Measurements from ENCODE around the gene TNNT3.

TNNT3 gene

DNA sequence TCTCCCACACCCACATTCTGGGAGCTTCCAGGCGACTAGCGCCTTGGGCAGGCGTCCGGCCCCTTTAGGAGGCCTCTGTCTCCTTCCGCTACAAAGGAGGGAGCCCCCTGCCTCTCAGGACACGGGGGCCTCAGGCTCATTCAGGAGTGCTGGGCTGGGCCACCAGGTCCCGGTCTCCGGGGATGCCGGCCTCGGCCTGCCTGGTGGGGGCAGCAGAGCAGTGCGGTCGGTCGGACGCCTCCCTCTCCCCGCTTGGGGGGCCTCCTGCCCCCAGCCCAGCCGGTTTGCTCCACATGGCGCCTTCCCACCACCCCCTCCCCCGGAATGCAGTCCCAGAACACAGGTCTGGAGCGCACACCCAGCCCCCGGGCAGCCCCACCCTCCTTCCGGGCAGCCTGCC, 49.5 kb downstream of the TNNT3 start:
- CTCF ChIA-PET, result interaction anchor here (0.9 to 1.0 kb wide), 3 partner anchors 66 to 183 kb away, joined by 3 to 4 read pairs (median 3); no protein-coding TSS in a partner anchor
- POLR2A ChIA-PET, result no interaction called here
- TF ChIP-seq SP1 (IDR thresholded peaks at IDR 0.05) (no peak), CTBP1 (IDR thresholded peaks at IDR 0.05; ENCODE audit: borderline replicate concordance) (no peak), FOXK2 (IDR thresholded peaks at IDR 0.05) (no peak), HDGF (IDR thresholded peaks at IDR 0.05; ENCODE audit: borderline replicate concordance) (no peak), ARNT (IDR thresholded peaks at IDR 0.05) (no peak), SUZ12 (IDR thresholded peaks at IDR 0.05) (no peak), BHLHE40 (IDR thresholded peaks at IDR 0.05; ENCODE audit: borderline replicate concordance) (no peak), L3MBTL2 (conservative IDR thresholded peaks at IDR 0.05) (no peak), FOXA1 (IDR thresholded peaks at IDR 0.05) (no peak), ZNF384 (IDR thresholded peaks at IDR 0.05) (no peak), NFRKB (IDR thresholded peaks at IDR 0.05) (no peak)
- no peak for DNase-seq (ENCODE audit: extremely low spot score)

DNA sequence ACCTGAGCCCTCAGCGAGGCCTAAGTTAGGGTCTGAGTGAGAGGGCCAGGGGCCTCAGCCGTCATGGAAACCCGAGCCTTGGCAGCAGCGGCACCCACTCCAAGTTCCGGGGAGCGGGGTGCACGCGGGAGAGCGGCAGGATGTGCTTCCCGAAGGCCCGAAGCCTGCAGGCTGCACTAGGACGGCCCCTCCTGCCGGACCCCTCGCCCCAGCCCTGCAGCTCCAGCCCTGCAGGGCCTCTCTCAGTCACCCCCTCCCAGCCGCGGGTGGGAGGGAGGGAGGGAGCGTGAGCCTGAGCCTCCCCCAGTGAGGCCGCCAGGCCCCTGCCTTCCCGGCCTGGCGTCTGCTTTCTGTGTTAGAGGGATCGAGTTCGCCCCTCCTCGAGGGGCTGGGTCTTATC, 50.3 kb downstream of the TNNT3 start:
- DNase-seq (ENCODE audit: extremely low spot score), result no peak
- TF ChIP-seq ELF4 (IDR thresholded peaks at IDR 0.05) (no peak), ZNF384 (IDR thresholded peaks at IDR 0.05) (no peak), FOXK2 (IDR thresholded peaks at IDR 0.05) (no peak), FOXM1 (IDR thresholded peaks at IDR 0.05; ENCODE audit: borderline replicate concordance) (no peak), LEF1 (IDR thresholded peaks at IDR 0.05; ENCODE audit: borderline replicate concordance) (no peak), TARDBP (IDR thresholded peaks at IDR 0.05) (no peak), BHLHE40 (IDR thresholded peaks at IDR 0.05; ENCODE audit: borderline replicate concordance) (no peak), ARNT (IDR thresholded peaks at IDR 0.05) (no peak), NFRKB (IDR thresholded peaks at IDR 0.05) (no peak), SP1 (IDR thresholded peaks at IDR 0.05) (no peak), CTBP1 (IDR thresholded peaks at IDR 0.05; ENCODE audit: borderline replicate concordance) (no peak), FOXA1 (IDR thresholded peaks at IDR 0.05) (no peak)
- TF ChIP-seq, protein P1, sequence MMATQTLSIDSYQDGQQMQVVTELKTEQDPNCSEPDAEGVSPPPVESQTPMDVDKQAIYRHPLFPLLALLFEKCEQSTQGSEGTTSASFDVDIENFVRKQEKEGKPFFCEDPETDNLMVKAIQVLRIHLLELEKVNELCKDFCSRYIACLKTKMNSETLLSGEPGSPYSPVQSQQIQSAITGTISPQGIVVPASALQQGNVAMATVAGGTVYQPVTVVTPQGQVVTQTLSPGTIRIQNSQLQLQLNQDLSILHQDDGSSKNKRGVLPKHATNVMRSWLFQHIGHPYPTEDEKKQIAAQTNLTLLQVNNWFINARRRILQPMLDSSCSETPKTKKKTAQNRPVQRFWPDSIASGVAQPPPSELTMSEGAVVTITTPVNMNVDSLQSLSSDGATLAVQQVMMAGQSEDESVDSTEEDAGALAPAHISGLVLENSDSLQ (IDR thresholded peaks at IDR 0.05), result no peak
- ChIA-PET POLR2A (no interaction called here), CTCF (interaction anchor here (0.9 to 1.0 kb wide), 3 partner anchors 65 to 182 kb away, joined by 3 to 4 read pairs (median 3); no protein-coding TSS in a partner anchor)

DNA sequence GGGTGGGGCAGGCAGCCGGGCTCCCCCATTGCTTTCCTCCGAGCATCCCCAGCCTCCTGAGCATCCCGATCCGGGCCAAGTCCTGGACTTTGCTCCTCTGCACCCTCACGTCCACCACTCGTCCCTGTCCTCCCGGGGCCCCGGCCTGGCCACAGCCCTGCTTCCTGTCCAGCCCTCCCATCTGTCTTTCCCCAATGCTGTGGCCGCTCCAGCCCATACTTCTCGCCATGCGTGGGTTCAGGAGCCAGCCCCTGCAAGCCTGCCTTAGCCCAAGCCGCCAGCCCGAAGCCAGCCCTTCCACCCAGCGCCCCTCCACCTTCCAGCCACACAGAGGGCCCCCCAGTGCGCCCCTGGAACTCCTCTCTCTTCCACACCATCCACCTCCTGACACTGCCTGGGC, 51.5 kb downstream of the TNNT3 start:
- DNase-seq (ENCODE audit: extremely low spot score), result no peak
- TF ChIP-seq FOXA1 (IDR thresholded peaks at IDR 0.05) (no peak), NFRKB (IDR thresholded peaks at IDR 0.05) (no peak), SP1 (IDR thresholded peaks at IDR 0.05) (no peak), FOXK2 (IDR thresholded peaks at IDR 0.05) (no peak), ARNT (IDR thresholded peaks at IDR 0.05) (no peak), CTBP1 (IDR thresholded peaks at IDR 0.05; ENCODE audit: borderline replicate concordance) (no peak), TARDBP (IDR thresholded peaks at IDR 0.05) (no peak), FOXM1 (IDR thresholded peaks at IDR 0.05; ENCODE audit: borderline replicate concordance) (no peak)
- ChIA-PET POLR2A (no interaction called here), CTCF (interaction anchor here (0.6 kb wide), 1 partner anchor 30 kb away, joined by 3 read pairs; no protein-coding TSS in a partner anchor)

DNA sequence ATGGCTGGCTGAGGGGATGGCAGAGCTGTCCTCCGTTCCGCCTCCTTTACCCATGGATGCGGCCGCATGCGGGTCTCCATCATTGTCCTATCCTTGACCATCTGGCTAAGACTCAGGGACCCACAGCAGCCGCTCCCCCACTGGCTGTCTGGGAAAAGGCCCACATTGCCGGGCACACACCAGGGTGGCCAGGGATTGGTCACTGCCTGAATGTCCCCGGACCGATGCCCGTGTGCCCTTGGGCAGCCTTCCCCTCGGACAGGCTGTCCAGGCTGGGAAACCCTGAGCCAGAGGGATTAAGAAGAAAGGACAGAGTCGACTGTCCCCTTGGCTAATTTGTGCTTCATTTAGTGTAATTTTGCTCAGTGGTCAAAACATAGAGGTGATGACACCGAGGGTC, 55.7 kb downstream of the TNNT3 start:
- TF ChIP-seq SP1 (IDR thresholded peaks at IDR 0.05) (no peak), FOXM1 (IDR thresholded peaks at IDR 0.05; ENCODE audit: borderline replicate concordance) (no peak), TARDBP (IDR thresholded peaks at IDR 0.05) (no peak), L3MBTL2 (conservative IDR thresholded peaks at IDR 0.05) (no peak), ZNF384 (IDR thresholded peaks at IDR 0.05) (no peak), SUZ12 (IDR thresholded peaks at IDR 0.05) (no peak), LEF1 (IDR thresholded peaks at IDR 0.05; ENCODE audit: borderline replicate concordance) (no peak), ARNT (IDR thresholded peaks at IDR 0.05) (no peak), CTBP1 (IDR thresholded peaks at IDR 0.05; ENCODE audit: borderline replicate concordance) (no peak), FOXA1 (IDR thresholded peaks at IDR 0.05) (no peak)
- POLR2A ChIA-PET, result interaction anchor here (1.1 kb wide), 1 partner anchor 10 kb away, joined by 3 read pairs; no protein-coding TSS in a partner anchor
- DNase-seq (ENCODE audit: extremely low spot score), result no peak
- CTCF ChIA-PET, result no interaction called here

DNA sequence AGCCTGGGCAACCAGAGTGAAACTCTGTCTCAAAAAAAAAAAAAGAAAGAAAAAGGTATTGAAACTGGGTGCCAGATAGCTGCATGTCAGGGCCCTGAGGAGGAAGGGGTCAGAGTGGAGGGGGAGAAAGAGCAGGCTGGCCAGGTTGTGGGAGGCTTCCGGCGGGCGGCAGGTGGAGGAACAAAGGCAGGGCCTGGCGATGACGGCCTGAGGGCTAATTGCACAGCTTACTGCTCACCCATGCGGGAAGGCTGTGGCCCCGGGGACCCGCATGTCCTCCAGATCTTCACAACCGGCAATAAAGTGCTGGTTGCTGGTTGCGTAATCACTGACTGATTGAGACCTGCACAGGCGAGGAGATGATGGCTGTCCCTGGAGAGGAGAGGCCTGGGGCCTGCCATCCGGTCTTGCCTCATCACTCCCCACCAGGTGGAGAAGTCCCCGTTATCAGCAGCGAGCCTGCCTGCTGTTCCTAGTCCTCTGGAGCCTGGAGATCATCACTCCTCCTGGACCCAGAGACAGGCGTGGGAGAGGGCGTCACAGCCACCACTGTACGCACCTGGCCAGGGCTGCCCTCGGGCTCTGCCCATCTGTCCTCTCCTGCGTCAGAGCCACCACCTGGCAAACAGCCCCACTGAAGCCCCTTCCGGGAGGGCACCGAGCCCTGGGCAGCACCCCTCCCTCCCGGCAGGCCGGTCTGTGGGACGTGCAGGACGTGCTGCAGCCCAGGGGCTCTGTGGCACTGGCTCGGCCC, 59.4 kb downstream of the TNNT3 start:
- ChIA-PET POLR2A (no interaction called here), CTCF (interaction anchor here (0.6 kb wide), 1 partner anchor 12 kb away, joined by 6 read pairs; no protein-coding TSS in a partner anchor)
- TF ChIP-seq TARDBP (IDR thresholded peaks at IDR 0.05) (no peak), ELF4 (IDR thresholded peaks at IDR 0.05) (no peak), NFRKB (IDR thresholded peaks at IDR 0.05) (no peak), CTBP1 (IDR thresholded peaks at IDR 0.05; ENCODE audit: borderline replicate concordance) (no peak), SUZ12 (IDR thresholded peaks at IDR 0.05) (no peak), ARNT (IDR thresholded peaks at IDR 0.05) (no peak), SP1 (IDR thresholded peaks at IDR 0.05) (no peak), FOXK2 (IDR thresholded peaks at IDR 0.05) (no peak), BHLHE40 (IDR thresholded peaks at IDR 0.05; ENCODE audit: borderline replicate concordance) (no peak)
- TF ChIP-seq, protein P1 (IDR thresholded peaks at IDR 0.05), result no peak
- no peak for DNase-seq (ENCODE audit: extremely low spot score)

DNA sequence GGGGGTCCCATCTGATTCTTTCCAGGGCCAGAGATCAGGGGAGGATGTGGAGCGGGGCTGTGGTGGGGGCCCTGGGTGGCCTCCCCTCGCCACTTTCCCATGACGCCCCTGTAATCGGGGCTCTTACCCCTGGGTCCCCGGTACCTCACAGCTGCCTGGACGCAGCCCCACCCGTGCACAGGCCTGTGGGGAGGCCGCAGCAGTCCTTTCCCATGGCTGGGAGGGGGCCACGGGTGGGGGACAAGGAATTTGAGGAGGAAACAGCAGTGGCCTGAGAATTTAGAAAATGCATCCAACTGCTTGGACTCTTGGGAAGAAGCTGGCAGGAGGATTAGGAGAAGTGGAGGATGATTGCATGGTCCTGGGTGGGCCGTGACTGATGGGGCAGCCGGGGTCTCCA, 60.1 kb downstream of the TNNT3 start:
- POLR2A ChIA-PET, result no interaction called here
- DNase-seq (ENCODE audit: extremely low spot score), result no peak
- no peak for TF ChIP-seq SP1 (IDR thresholded peaks at IDR 0.05)
- no peak for TF ChIP-seq FOXM1 (IDR thresholded peaks at IDR 0.05; ENCODE audit: borderline replicate concordance)
- TF ChIP-seq BHLHE40 (IDR thresholded peaks at IDR 0.05; ENCODE audit: borderline replicate concordance), result no peak
- no peak for TF ChIP-seq FOXA1 (IDR thresholded peaks at IDR 0.05)
- no peak for TF ChIP-seq CTBP1 (IDR thresholded peaks at IDR 0.05; ENCODE audit: borderline replicate concordance)
- no peak for TF ChIP-seq HDGF (IDR thresholded peaks at IDR 0.05; ENCODE audit: borderline replicate concordance)
- TF ChIP-seq, protein P1 (IDR thresholded peaks at IDR 0.05), result no peak
- TF ChIP-seq ZNF384 (IDR thresholded peaks at IDR 0.05), result no peak
- no peak for TF ChIP-seq L3MBTL2 (conservative IDR thresholded peaks at IDR 0.05)
- TF ChIP-seq ELF4 (IDR thresholded peaks at IDR 0.05), result no peak
- no peak for TF ChIP-seq FOXK2 (IDR thresholded peaks at IDR 0.05)
- TF ChIP-seq TARDBP (IDR thresholded peaks at IDR 0.05), result no peak
- no peak for TF ChIP-seq LEF1 (IDR thresholded peaks at IDR 0.05; ENCODE audit: borderline replicate concordance)
- TF ChIP-seq ARNT (IDR thresholded peaks at IDR 0.05), result no peak
- TF ChIP-seq NFRKB (IDR thresholded peaks at IDR 0.05), result no peak
- no peak for TF ChIP-seq SUZ12 (IDR thresholded peaks at IDR 0.05)
- CTCF ChIA-PET, result interaction anchor here (1.1 kb wide), 1 partner anchor 173 kb away, joined by 4 read pairs; no protein-coding TSS in a partner anchor

Data from HEK293T (cell line).